CD4-positive, alpha-beta T cell treated with Interleukin-17A for 1 hour (primary cell): ENCODE results near the gene EMP1.
A peak's percentile ranks its signal among the peaks of the same experiment; 100 is the strongest.

Experiments
- DNase-seq: peaks from one replicate; pipeline ENCODE4 v3.0.0-alpha.2; 2020

Gene EMP1

GRCh38 chr12:13198241-13198640, 1.7 kb downstream of the EMP1 start:
- DNase-seq: no peak

GRCh38 chr12:13198876-13199275, 2.4 kb downstream of the EMP1 start:
- no peak for DNase-seq

DNA sequence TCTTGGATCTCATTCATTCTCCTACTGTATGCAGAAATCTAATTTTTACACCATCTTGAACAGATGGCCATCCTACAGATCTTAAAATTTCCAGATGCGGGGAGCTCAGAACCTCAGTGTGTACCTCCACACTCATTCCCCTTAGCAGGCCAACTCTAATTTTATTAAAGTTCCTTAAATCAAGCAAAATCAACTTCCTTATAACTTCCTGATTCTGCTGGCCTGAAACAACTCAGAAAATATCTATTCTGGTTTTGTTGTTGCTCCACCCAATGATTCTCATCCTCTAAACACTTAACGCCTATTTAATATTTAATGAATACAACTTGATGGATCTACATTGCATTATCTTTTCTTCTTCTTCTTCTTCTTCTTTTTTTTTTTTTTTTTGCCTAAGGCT, 3.1 kb downstream of the EMP1 start:
- DNase-seq: no peak

- DNase-seq: no peak
These were observed 4.3 kb downstream of the EMP1 start for GRCh38 chr12:13200841-13201240.

GRCh38 chr12:13203034-13203922, 6.8 kb downstream of the EMP1 start:
- no peak for DNase-seq

GRCh38 chr12:13204428-13204827, 7.9 kb downstream of the EMP1 start:
- no peak for DNase-seq

GRCh38 chr12:13205809-13206559, 9.5 kb downstream of the EMP1 start:
- no peak for DNase-seq

GRCh38 chr12:13206560-13206897, 10.0 kb downstream of the EMP1 start:
- no peak for DNase-seq

- DNase-seq: peak; percentile 22
These were observed 12.3 kb downstream of the EMP1 start for GRCh38 chr12:13208533-13209435.

GRCh38 chr12:13209436-13210235, 13.1 kb downstream of the EMP1 start:
- DNase-seq: no peak

DNA sequence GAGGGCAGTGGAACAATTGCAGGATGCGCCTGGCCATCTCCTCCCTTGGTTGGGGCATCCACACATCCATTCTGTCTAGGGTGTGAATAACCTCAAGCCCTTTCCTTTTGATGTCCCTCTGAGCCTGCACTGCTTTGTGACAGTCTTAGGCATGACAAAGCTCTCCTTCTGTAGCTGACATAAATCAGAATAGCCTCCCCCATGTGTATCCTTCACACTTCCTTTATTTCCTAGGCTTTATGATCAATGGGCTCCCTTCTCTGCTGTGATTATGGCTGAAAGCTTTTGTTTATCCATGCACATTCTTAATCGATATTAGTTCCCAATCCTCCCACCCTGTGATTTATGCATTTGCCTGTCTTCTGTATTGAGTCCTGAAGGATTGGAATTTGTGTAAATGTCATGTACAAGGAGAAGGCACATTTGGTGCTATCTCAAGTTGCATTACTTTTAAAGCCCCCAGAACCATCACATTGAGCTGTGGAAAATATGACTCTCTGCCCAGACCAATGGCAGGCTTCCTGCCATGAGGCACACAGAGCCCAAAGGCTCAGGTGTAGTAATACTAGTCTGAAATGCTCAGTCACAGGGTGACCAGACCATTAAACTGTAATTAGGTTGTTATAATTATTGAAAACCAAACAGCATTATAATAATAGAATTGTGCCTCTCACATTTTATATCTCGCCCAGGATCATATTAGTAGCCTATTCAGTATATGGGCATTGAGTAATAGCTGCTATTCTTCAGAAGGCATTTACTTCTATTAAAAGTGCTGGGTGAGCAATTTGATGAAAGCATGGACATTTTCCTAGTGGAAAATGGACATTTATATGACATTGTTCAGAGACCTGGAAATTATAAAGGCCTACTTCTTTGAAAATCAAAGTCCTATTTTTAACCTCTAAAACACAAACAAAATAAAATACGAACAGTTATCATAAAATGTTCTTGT, 14.0 kb downstream of the EMP1 start:
- DNase-seq: no peak

DNA sequence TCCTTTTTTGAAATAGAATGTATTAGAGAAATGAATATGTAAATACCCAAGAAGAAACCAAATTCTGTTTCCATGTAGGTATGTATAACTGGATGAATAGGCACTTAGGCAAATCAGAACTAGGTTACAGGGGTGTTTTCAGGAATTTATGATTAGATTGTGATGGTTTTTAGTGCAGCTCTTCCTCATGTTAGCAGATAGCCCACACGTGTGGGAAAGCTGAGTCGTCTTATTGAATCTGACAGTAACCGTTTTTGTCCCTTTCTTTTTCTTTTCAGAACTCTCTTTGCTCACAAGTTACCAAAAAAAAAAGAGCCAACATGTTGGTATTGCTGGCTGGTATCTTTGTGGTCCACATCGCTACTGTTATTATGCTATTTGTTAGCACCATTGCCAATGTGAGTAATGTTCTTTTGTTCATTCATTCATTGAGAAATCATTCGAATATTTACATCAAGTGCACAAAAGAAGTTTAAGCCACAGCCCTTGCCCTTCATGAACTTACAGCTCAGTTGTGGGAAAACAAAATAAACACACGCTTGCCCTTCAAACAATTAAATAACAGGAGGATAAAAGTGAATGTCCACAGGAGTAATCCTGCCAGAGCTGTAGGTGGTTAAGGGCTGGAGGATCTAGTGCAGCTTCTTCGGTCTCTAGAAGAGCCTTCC, 14.8 kb downstream of the EMP1 start:
- no peak for DNase-seq

DNA sequence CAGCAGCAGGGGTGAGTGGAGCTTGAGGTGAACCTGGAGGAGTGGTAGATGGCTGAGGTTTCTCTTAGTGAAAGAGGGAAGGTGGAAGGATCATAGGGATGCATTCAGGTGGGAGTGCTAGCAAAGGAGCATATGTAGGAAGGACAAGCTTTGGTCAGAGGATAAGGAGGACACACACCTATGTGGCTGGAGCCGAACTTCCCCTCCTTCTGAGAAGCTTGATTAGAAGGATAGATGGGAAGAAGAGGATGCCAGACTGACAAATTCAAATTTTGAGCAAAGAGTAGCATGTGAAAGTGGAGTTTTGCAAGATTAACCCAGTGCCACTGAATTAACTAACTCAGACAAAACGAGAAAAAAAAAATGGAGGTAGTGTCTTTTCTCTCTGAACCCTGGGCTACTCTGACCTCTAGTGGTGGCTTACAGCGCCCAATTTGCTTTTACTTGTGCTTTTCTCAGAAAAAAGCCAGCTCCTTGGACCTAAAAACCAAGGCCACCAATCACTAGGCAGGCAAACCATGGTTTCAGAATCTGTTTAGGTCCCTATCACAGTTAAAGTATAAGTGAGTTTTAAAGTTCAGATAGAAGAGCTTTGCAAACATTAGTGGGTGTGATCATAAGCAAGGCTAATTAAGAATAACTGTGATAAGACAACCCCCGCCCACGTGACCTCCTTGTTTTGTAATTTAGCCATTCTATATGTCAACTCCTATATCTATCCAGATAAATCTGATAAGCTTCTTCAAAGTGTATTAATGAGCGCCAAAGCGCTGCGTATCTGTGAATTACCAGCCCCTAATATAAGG, 15.5 kb downstream of the EMP1 start:
- peak; percentile 84 for DNase-seq

DNA sequence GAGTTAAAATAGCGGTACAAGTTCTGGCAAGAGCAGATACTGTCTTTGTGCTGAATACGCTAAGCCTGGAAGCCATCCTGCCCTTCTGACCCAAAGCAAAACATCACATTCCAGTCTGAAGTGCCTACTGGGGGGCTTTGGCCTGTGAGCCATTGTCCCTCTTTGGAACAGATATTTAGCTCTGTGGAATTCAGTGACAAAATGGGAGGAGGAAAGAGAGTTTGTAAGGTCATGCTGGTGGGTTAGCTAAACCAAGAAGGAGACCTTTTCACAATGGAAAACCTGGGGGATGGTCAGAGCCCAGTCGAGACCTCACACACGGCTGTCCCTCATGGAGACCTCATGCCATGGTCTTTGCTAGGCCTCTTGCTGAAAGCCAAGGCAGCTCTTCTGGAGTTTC, 18.5 kb downstream of the EMP1 start:
- no peak for DNase-seq

DNA sequence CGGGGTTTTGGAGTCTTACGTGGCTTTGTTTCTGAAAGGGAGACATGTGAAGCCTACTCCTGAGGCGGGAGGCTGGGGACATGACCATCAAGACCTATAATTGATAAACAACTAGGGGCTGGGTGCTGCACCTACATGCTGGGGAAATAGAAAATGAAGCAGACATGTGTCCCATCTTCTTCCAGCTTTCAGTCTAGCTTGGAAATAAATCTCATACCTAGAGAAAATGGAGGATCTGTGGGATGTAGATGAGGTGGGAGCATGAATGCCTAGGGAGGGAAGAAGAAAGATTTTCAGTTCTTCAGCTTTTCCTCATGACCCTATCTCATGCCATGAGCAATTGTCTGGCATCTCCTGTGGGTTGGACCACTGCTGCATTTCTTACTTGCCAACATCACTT, 22.1 kb downstream of the EMP1 start:
- DNase-seq: no peak

- no peak for DNase-seq
These were observed 22.8 kb downstream of the EMP1 start for GRCh38 chr12:13219320-13219719.

- no peak for DNase-seq
These were observed 24.3 kb downstream of the EMP1 start for GRCh38 chr12:13220838-13221237.

DNA sequence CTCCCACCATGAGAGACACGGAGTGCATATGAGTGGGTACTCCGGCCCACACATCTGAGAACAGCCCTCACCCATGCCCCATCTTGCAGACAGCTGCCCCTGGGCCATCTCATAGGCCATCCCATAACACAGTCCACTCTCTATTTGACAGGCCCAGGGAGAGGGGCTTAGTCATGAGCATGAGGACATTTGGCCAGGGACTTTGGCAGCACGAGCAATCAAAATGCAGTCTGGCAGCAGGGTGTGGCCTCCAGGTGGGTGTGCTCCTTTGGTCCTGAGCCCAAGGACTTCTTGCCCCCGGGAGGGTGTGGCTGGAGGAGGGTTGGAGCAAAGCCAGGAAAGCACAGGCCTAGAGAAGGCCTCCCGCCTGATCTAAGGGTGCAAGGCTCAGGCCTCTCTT, 25.6 kb downstream of the EMP1 start:
- no peak for DNase-seq

DNA sequence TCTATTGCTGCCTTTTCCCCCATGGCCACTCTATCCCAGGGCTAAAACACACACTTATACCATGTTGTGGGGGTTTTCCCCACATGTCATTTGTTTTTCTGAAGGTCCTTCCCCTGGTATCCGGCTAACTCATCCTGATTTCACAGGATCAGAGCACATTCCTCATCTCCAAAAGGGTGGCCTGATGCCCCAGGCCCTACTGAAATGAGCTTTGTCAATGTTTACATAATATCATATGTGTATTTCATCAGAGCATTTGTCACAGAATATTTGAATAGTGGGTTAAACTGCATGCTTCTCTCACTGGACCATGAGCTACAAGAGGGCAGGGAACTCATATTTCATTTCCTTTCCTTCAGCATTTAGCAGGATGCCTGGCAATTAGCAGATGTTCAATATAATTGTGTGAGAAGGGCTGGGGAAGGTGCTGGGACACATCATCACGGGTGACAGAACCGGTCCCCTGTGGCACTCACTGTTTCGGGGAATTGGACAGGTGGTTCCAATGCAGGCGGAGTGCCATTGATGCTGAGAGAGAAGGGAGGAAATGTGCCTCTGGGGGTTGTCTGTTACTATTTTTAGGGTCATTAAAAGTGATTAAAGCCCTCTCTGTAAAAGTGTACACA, 26.8 kb downstream of the EMP1 start:
- DNase-seq: no peak
